HG02938 (cell line): ENCODE results near the gene EIF4H.
"Not testable (repeated sequence)": the region's sequence is repeated elsewhere in the genome, so short reads cannot be mapped to it uniquely, and the experiment has no call there.

Experiments
- ATAC-seq: cut with Tn5 transposase; IDR thresholded peaks from one replicate; pipeline ENCODE4 v1.9.1; 2021; ENCODE audit warnings: mild to moderate bottlenecking, moderate library complexity; ENCODE audit not compliant: unreplicated experiment

EIF4H gene

DNA sequence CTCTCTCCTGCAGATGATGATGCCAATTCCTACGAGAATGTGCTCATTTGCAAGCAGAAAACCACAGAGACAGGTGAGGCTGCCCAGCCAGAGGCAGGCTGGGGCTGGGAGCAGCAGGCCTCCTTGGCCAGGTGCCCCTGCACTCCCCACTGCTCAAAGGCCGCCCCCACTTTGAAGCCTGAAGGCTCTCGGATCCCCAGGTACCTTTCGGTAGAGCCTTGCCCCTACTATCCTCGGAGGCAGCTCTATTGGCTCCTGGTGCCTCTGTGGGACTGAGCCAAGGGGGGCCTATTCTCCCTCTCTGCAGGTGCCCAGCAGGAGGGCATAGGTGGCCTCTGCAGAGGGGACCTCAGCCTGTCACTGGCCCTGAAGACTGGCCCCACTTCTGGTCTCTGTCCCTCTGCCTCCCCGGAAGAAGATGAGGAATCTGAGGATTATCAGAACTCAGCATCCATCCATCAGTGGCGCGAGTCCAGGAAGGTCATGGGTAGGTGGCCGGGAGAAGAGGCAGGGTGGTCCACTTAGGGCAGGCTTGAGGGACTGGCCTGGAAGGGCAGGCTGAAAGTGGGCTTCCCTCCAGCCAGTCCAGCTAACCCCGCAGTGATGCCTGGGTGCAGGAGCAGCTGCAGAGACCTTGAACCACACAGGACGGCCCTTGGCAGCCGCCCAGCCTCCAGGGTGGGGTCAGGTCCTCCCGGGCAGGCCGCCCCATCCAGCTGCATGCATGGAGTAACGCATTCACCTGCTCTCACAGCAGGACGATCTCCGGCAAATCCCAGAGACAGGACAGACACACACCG is 49.8 kb downstream of the EIF4H start:
- no peak for ATAC-seq

- no peak for ATAC-seq
Observed at GRCh38 chr7:74224511-74224832, 50.3 kb downstream of the EIF4H start.

- ATAC-seq: not testable (repeated sequence)
Observed at GRCh38 chr7:74224907-74225306, 50.8 kb downstream of the EIF4H start.

DNA sequence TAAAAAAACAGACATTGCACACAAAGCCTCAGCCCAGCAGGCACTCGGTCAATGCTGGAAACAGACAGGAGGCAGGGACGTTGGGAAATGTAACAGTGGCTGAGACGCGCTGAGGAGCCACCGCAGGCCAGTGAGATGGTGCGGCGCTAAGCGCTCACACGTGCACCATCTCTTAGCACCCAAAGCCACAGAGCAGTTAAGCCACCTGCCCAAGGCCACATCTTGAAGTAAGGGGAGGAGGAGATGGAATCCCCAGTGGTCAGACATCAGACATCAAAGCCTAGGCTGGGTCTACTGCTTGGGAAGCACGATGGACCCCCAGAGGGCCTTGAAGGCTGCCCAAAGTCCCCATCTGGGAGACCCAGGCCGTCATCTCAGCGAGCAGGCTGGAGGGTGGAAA is 51.2 kb downstream of the EIF4H start:
- ATAC-seq: no peak

DNA sequence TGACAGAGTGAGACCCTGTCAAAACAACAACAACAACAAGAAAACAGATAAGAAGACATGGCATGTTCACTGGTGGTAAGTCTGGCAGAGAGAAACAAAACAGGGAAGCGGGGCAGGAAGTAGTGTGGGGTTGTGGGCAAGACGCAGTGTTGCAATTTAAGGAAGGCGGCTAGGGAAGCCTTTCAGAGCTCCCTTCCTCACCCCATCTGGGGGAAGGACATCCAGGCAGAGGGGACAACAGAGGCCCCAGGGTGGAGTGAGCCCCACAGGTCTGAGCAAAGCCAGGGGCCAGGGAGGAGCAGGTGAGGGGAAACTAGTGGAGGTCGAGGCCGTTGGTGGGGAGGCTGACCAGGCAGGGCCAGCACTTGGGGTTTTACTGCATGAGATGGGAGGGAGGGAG is 52.5 kb downstream of the EIF4H start:
- ATAC-seq: no peak

DNA sequence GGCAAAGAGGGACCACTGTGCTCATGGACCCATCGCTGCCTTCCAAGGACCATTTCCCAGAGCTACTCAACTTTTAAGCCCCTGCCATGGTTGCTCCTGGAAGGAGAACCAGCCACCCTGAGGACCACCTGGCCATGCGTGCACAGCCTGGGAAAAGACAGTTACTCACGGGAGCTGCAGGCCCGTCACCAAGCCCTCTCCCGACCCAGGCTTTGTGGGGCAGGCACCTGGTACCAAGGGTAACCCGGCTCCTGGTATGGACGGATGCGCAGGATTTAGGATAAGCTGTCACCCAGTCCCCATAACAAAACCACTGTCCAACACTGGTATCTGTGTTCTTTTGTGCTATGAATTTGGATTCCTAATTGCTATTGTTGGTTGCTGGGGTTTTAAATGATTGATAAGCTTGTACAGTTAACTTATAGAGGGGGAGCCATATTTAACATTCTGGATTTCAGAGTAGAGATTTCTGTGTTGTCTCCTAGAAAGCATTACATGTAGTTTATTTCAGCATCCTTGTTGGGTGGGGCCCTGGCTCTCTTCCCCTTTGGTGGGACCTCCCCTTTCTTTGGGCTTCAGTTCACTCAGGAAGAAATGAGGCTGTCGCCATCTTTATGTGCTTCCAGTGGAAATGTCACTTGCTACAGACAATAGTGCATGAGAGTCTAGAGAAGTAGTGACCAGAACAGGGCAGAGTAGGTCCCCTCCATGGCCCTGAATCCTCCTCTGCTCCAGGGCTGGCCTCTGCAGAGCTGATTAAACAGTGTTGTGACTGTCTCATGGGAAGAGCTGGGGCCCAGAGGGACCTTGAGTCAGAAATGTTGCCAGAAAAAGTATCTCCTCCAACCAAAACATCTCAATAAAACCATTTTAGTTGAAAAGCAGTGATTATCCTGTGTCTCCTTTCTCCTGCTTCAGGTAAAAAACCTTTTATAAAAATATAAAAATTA is 55.1 kb downstream of the EIF4H start:
- no peak for ATAC-seq

DNA sequence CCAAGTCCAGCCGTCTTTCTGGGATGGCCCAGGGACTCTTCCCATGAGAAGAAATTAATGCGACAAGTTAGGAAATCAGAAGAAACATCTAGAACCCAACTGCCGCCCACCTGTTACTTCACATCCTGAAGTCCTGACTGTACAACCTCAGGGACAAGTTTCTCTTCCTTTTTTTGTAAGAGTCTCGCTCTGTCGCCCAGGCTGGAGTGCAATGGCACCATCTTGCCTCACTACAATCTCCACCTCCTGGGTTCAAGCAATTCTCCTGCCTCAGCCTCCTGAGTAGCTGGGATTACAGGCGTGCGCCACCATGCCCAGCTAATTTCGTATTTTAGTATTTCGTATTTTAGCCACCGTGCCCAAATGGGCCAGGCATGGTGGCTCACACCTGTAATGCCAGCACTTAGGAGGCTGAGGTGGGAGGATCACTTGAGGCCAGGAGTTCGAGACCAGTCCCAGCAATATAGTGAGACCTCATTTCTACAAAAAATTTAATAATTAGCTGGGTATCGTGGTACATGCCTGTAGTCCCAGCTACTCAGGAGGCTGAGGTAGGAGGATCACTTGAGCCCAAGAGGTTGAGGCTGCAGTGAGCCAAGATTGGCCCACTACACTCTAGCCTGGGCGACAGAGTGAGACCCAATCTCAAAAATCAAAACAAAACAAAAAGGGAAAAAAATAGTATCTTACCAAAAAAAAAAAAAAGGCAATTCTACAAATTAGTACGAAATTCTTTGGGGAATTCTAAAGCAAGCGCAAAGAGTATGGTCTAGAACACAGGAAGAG is 56.5 kb downstream of the EIF4H start:
- ATAC-seq: no peak

- no peak for ATAC-seq
Observed at GRCh38 chr7:74231232-74231590, 57.1 kb downstream of the EIF4H start.

DNA sequence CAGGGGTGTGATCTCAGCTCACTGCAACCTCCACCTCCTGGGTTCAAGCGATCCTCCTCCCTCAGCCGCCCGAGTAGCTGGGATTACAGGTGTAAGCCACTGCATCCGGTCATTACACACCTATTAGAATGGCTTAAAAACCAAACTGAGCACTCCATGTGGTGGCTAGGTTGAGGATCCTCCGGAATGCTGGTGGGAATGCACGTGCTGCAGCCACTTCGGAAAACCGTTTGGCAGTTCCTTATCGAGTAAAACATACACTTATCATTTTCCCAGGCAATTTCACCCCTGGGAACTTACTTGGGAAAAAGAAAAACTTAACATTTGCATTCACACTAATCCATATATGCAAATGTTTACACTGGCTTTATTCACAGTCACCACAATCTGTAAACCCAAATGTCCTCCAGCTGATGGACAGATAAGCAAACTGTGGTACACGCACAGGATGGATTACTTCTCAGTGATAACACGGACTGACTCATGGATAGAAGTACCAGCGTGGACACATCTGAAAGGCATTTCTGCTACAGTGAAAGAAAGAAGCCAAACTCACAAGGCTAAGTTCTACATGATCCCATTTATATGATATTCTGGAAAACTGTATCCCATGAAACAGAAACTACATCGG is 59.6 kb downstream of the EIF4H start:
- ATAC-seq: no peak

DNA sequence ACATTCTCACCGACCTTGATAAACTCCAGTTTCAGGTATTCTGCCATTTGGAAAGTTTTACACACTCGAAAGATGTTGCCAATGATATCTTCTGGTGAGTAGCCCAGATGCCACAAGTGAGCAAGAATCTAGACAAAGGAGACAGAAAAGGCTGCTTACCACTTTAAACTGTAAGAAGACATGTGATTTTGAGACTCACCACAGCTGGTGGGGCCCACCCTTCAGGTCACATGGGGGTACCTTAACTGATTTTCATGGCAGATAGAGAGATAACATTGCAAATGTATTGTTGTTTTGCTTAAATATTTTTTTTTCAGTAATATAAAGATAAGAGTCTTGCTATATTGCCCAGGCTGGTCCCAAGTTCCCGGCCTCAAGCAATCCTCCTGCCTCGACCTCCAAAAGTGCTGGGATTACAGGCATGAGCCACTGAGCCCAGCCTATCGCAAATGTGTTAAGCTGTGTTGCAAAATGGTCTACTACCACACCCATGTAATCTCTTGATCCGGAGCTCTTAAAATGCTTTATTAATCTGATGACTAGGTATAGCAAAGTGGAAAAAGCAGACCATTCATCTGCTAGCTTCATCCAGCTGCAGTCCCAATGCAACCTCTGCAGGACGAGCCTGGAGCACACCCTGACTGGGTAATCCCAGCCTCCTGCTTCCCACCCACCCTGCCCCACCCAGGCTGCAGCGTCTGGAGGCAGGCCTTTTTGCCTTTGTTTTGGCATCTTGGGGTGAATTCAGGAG is 61.5 kb downstream of the EIF4H start:
- ATAC-seq: no peak

DNA sequence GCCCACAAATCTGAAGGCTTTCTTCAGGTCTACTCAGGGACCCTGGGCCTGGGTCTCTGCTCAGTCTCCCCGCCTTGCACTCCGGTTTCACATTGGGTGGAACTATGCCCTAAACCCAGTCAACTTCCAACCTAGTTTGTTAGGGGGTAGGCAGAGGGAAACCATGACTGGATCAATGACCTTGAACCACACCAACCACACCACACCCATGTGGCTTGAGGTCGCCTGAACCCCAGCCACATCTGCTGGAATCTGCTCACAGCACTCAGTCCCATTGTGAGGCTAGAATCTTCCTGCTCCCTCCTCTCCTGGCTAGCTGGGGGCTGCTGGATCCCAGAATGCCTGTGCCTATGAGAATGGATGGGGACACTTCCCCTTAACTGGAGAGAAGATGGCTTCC is 62.1 kb downstream of the EIF4H start:
- ATAC-seq: no peak

DNA sequence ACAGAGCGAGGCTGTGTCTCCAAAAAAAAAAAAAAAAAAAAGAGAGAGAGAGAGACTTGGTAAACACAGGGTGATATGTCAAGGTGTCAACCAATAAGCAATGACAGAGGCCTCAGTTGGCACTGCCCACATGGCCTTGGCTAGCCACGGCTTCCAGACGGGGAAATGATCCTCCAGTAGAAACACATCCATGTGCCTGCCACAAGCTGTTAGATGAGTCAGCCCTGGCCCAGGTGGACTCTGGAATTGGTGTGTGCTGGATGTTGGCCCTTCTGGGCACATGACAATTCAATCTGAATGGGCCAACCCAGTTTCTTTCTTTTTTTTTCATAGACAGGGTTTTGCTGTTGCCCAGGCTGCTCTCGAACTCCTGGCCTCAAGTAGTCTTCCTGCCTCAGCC is 66.3 kb downstream of the EIF4H start:
- no peak for ATAC-seq

DNA sequence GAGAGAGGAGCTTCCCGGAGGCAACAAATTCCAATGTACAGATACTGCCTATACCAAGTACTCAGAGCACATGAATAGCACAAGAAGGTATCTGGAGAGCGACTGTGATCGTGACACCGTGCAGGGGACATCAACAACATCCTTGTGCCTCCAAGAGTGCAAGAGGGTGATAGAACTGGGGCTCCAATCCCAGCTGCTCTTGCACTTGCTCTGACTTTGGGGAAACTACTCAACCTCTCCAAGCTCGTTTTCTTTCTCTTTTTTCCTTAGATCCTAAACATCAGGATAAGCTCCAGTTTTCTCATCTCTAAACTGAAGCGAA is 67.9 kb downstream of the EIF4H start:
- no peak for ATAC-seq

GRCh38 chr7:74246497-74246896 is 72.3 kb downstream of the EIF4H start:
- no peak for ATAC-seq
